ENCODE data around the gene APRT. TPM values are rescaled to one million over a fixed set of nuclear protein-coding genes. Genes with fewer than 3 reads are reported as not detected.

Gene APRT
- total and polyA plus RNA-seq, 10 of the 15 experiments (the other 5 are each of a cell fraction or from before 2014, with no cell fraction given) = 30.6 to 495 (median 166) TPM

DNA sequence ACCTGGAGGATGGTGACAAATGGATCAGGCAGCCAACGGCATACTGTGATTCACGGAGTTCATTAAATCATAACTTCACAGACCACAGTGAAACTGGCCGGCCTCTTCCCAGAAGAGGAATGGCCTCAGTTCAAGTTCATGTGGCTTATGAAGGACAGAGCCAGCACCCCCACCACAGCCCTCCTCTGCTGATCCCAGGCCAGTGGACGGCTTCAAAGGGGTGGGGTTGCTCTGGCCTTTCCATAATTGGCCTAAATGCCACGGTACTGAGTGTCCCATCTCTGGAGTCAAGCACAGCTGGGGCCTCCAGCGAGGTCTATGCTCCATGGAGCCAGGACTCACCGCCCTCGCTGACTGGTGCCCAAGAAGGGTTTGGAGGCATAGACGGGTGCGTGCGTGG is 23.7 kb upstream of the APRT start:
- DNase-seq (ENCODE audit: low read depth, low spot score) (no peak), ATAC-seq (no peak), FAIRE-seq (no peak)
- in situ Hi-C loops (cut with MboI) = no loop called here
- ChIA-PET POLR2A (no interaction called here), SMC1A (ENCODE audit: uncharacterized antibody, unreplicated experiment) (no interaction called here), RAD21 (ENCODE audit: unreplicated experiment) (no interaction called here), CTCF (no interaction called here)
- no peak overlapping the region for H3K4me2 ChIP-seq (ENCODE audit: control insufficient read depth, insufficient read depth)
- H3K4me1 ChIP-seq (ENCODE audit: control insufficient read depth, insufficient read depth, low read length) = no peaks in the 10 kb centered on the region
- no peaks in the 10 kb centered on the region for H4K20me1 ChIP-seq (ENCODE audit: control insufficient read depth, insufficient read depth)
- H3K9me3 ChIP-seq (replicated peaks; ENCODE audit: control insufficient read depth, insufficient read depth, low read length) = no peaks in the 10 kb centered on the region
- no peaks in the 10 kb centered on the region for H3K27me3 ChIP-seq (replicated peaks in 1 of 2; ENCODE audit: control insufficient read depth in 2 of 2, insufficient read depth in 2 of 2, low read length in 1 of 2)
- H3K36me3 ChIP-seq (ENCODE audit: control insufficient read depth in 2 of 2, insufficient read depth in 2 of 2, low read length in 1 of 2) = no peaks in the 10 kb centered on the region; a peak in 1 of 4 replicates
- intact Hi-C loops (cut with micrococcal nuclease; ENCODE audit: unreplicated experiment) = no loop called here
- WGBS (ENCODE audit: insufficient coverage, insufficient replicate concordance, low lambda C conversion rate, missing lambda C conversion rate) = 91% methylated on average over 11 of the region's 11 CpGs
- H3K4me3 ChIP-seq = no peak overlapping the region
- no peak overlapping the region for H3K27ac ChIP-seq (ENCODE audit: control insufficient read depth, insufficient read depth)
- H3K9ac ChIP-seq (ENCODE audit: control insufficient read depth, insufficient read depth, low read length) = no peak overlapping the region
- no peaks in the 10 kb centered on the region for H3K79me2 ChIP-seq (ENCODE audit: control insufficient read depth, insufficient read depth, low read length)
- no peak for TF ChIP-seq FOXK2 (IDR thresholded peaks at IDR 0.05)
- TF ChIP-seq, protein P1, sequence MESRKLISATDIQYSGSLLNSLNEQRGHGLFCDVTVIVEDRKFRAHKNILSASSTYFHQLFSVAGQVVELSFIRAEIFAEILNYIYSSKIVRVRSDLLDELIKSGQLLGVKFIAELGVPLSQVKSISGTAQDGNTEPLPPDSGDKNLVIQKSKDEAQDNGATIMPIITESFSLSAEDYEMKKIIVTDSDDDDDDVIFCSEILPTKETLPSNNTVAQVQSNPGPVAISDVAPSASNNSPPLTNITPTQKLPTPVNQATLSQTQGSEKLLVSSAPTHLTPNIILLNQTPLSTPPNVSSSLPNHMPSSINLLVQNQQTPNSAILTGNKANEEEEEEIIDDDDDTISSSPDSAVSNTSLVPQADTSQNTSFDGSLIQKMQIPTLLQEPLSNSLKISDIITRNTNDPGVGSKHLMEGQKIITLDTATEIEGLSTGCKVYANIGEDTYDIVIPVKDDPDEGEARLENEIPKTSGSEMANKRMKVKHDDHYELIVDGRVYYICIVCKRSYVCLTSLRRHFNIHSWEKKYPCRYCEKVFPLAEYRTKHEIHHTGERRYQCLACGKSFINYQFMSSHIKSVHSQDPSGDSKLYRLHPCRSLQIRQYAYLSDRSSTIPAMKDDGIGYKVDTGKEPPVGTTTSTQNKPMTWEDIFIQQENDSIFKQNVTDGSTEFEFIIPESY (IDR thresholded peaks at IDR 0.05) = no peak
- TF ChIP-seq, protein P2, sequence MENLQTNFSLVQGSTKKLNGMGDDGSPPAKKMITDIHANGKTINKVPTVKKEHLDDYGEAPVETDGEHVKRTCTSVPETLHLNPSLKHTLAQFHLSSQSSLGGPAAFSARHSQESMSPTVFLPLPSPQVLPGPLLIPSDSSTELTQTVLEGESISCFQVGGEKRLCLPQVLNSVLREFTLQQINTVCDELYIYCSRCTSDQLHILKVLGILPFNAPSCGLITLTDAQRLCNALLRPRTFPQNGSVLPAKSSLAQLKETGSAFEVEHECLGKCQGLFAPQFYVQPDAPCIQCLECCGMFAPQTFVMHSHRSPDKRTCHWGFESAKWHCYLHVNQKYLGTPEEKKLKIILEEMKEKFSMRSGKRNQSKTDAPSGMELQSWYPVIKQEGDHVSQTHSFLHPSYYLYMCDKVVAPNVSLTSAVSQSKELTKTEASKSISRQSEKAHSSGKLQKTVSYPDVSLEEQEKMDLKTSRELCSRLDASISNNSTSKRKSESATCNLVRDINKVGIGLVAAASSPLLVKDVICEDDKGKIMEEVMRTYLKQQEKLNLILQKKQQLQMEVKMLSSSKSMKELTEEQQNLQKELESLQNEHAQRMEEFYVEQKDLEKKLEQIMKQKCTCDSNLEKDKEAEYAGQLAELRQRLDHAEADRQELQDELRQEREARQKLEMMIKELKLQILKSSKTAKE (IDR thresholded peaks at IDR 0.05; ENCODE audit: low read depth, poor library complexity, severe bottlenecking) = no peak
- H2AFZ ChIP-seq (ENCODE audit: control insufficient read depth, low read depth, low read length) = no peak overlapping the region
- BruUV-seq (replicated peaks) = no TSS peak

DNA sequence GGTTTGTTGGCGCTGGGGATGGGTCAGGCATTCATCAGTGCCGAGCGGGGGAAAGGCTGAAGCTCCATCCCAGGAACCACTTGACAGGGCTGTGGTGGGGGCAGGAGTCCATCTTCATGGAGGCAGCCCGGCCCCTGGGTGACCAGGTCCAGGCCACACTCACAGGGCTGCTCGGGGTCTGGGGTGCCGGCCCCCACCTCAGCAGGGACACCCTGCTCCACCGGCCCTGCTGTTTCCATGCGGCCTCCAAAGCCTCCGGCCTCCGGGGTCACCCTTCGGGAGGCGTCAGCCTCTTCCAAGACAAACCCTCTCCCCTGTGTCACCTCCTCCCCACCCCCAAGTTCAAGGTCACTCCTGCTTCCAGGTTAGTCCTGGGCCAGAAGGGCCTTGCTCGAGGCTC is 22.9 kb upstream of the APRT start:
- Histone ChIP-seq H4K20me1 (ENCODE audit: control insufficient read depth, insufficient read depth) (no peaks in the 10 kb centered on the region), H3K4me3 (no peak overlapping the region), H3K27ac (ENCODE audit: control insufficient read depth, insufficient read depth) (no peak overlapping the region), H3K9ac (ENCODE audit: control insufficient read depth, insufficient read depth, low read length) (no peak overlapping the region), H3K36me3 (ENCODE audit: control insufficient read depth in 2 of 2, insufficient read depth in 2 of 2, low read length in 1 of 2) (no peaks in the 10 kb centered on the region; a peak in 1 of 4 replicates), H3K4me2 (ENCODE audit: control insufficient read depth, insufficient read depth) (no peak overlapping the region), H3K27me3 (replicated peaks in 1 of 2; ENCODE audit: control insufficient read depth in 2 of 2, insufficient read depth in 2 of 2, low read length in 1 of 2) (no peaks in the 10 kb centered on the region), H2AFZ (ENCODE audit: control insufficient read depth, low read depth, low read length) (no peak overlapping the region), H3K4me1 (ENCODE audit: control insufficient read depth, insufficient read depth, low read length) (no peaks in the 10 kb centered on the region), H3K9me3 (replicated peaks; ENCODE audit: control insufficient read depth, insufficient read depth, low read length) (no peaks in the 10 kb centered on the region), H3K79me2 (ENCODE audit: control insufficient read depth, insufficient read depth, low read length) (no peaks in the 10 kb centered on the region)
- no TSS peak for BruUV-seq (replicated peaks)
- WGBS (ENCODE audit: insufficient coverage, insufficient replicate concordance, low lambda C conversion rate, missing lambda C conversion rate) = 93% methylated on average over 13 of the region's 13 CpGs
- RAD21 ChIA-PET (ENCODE audit: unreplicated experiment) = no interaction called here
- ATAC-seq (no peak), FAIRE-seq (no peak), DNase-seq (ENCODE audit: low read depth, low spot score) (no peak)
- intact Hi-C loops (cut with micrococcal nuclease; ENCODE audit: unreplicated experiment) = no loop called here
- in situ Hi-C loops (cut with MboI) = no loop called here
- POLR2A ChIA-PET = no interaction called here
- CTCF ChIA-PET = no interaction called here
- SMC1A ChIA-PET (ENCODE audit: uncharacterized antibody, unreplicated experiment) = no interaction called here
- no peak for TF ChIP-seq ZBTB4 (CRISPR knock-in tag; IDR thresholded peaks at IDR 0.05)
- TF ChIP-seq HDAC6 (IDR thresholded peaks at IDR 0.05; ENCODE audit: unreplicated experiment) = no peak
- TF ChIP-seq, protein P2 (IDR thresholded peaks at IDR 0.05; ENCODE audit: low read depth, poor library complexity, severe bottlenecking) = no peak
- TF ChIP-seq IKZF1 (conservative IDR thresholded peaks at IDR 0.05) = no peak
- TF ChIP-seq RUNX3 (IDR thresholded peaks at IDR 0.05; ENCODE audit: low read length) = no peak
- TF ChIP-seq STAT1 (conservative IDR thresholded peaks at IDR 0.05) = no peak

All from GM12878 (cell line).